NK-92 (cell line): ENCODE data around the gene GABRQ.

Experiments
- DNase-seq: peaks from one replicate; lab custom pipeline; 2025; ENCODE audit not compliant: unreplicated experiment; lab: John Stamatoyannopoulos, UW

GABRQ gene

GRCh38 chrX:152637649-152638442 lies at the start of gene GABRQ:
Gene GABRQ, plus strand, starts transcription at chrX:152637895. Its CDS starts 308 bp downstream, at chrX:152638203.
- no peak for DNase-seq

- no peak for DNase-seq
Observed at GRCh38 chrX:152588206-152588605, 49.5 kb upstream of the GABRQ start.

- no peak for DNase-seq
Observed at GRCh38 chrX:152600853-152601633, 36.7 kb upstream of the GABRQ start.

- DNase-seq, result no peak
Observed at GRCh38 chrX:152601848-152602616, 35.7 kb upstream of the GABRQ start.

GRCh38 chrX:152614791-152615190 lies 22.9 kb upstream of the GABRQ start:
- DNase-seq, result no peak

- DNase-seq, result no peak
Observed at GRCh38 chrX:152619897-152620296, 17.8 kb upstream of the GABRQ start.

GRCh38 chrX:152632445-152633097 lies 5.1 kb upstream of the GABRQ start:
- no peak for DNase-seq

GRCh38 chrX:152635941-152636340 lies 1.8 kb upstream of the GABRQ start:
- no peak for DNase-seq

- DNase-seq, result no peak
Observed at GRCh38 chrX:152638443-152638904, 779 bp downstream of the GABRQ start.

- no peak for DNase-seq
Observed at GRCh38 chrX:152639426-152639825, 1.7 kb downstream of the GABRQ start.

- no peak for DNase-seq
Observed at GRCh38 chrX:152640034-152640818, 2.5 kb downstream of the GABRQ start.

- no peak for DNase-seq
Observed at GRCh38 chrX:152641256-152641875, 3.7 kb downstream of the GABRQ start.

- DNase-seq, result no peak
Observed at GRCh38 chrX:152641996-152642395, 4.3 kb downstream of the GABRQ start.

GRCh38 chrX:152642931-152643564 lies 5.4 kb downstream of the GABRQ start:
- DNase-seq, result no peak

GRCh38 chrX:152646961-152647360 lies 9.3 kb downstream of the GABRQ start:
- no peak for DNase-seq

- DNase-seq, result no peak
Observed at GRCh38 chrX:152647978-152648377, 10.3 kb downstream of the GABRQ start.

- no peak for DNase-seq
Observed at GRCh38 chrX:152652060-152652459, 14.4 kb downstream of the GABRQ start.

- DNase-seq, result no peak
Observed at GRCh38 chrX:152652467-152652866, 14.8 kb downstream of the GABRQ start.

- no peak for DNase-seq
Observed at GRCh38 chrX:152656087-152656486, 18.4 kb downstream of the GABRQ start.
